Type B pancreatic cell (in vitro differentiated cells): ENCODE data around the gene FBXO3. TPM values are rescaled to one million over a fixed set of nuclear protein-coding genes. Genes with fewer than 3 reads are reported as not detected.
A peak's percentile ranks its signal among the peaks of the same experiment; 100 is the strongest.

Experiments
- DNase-seq: peaks from one replicate; pipeline ENCODE4 v3.0.0; 2021; ENCODE audit warnings: mixed read lengths; ENCODE audit not compliant: unreplicated experiment; ENCODE audit errors: extremely low spot score
- H3K27ac Mint-ChIP-seq: 2 replicates; pipeline ENCODE4 v1.8.0; 2021; ENCODE audit warnings: mild to moderate bottlenecking, mixed read lengths
- H3K27me3 Mint-ChIP-seq: 2 replicates; pipeline ENCODE4 v1.8.0; 2021; ENCODE audit warnings: mixed read lengths
- H3K36me3 Mint-ChIP-seq: 2 replicates; pipeline ENCODE4 v1.8.0; 2021; ENCODE audit warnings: mixed read lengths
- H3K4me1 Mint-ChIP-seq: one replicate; pipeline ENCODE4 v1.8.0; 2021; ENCODE audit warnings: mixed read lengths; ENCODE audit not compliant: unreplicated experiment
- H3K4me3 Mint-ChIP-seq: 2 replicates; pipeline ENCODE4 v1.8.0; 2021; ENCODE audit warnings: mild to moderate bottlenecking, mixed read lengths
- H3K9me3 Mint-ChIP-seq: 2 replicates; pipeline ENCODE4 v1.8.0; 2021; ENCODE audit warnings: mixed read lengths
- CTCF ChIP-seq: fragments of 200-600 bp; sonication (generic); conservative IDR thresholded peaks from 2 replicates; pipeline ENCODE4 v1.5.0; 2021; ENCODE audit warnings: antibody characterized with exemption, mild to moderate bottlenecking
- total RNA-seq: library from RNA; stranded (reverse); gene quantifications from 2 replicates; pipeline ENCODE4 v1.2.1, GENCODE V29; 2021; ENCODE audit warnings: low replicate concordance

The FBXO3 gene
- total RNA-seq, 1 donor from 2014 or later: 29.3 TPM

- Mint-ChIP-seq H3K27ac (peak overlapping the region; percentile 93), H3K36me3 (peaks cover 11% of the 10 kb centered on the region), H3K4me1 (peaks cover 18% of the 10 kb centered on the region), H3K9me3 (no peaks in the 10 kb centered on the region), H3K27me3 (peaks cover 7% of the 10 kb centered on the region), H3K4me3 (no peak overlapping the region)
- no peak for DNase-seq
- TF ChIP-seq CTCF: no peak
These were observed 4.1 kb downstream of the FBXO3 start for GRCh38 chr11:33770236-33770635.

- Mint-ChIP-seq H3K27me3 (peaks cover under 1% of the 10 kb centered on the region), H3K4me1 (peaks cover 11% of the 10 kb centered on the region), H3K4me3 (peak overlapping the region; percentile 69), H3K9me3 (no peaks in the 10 kb centered on the region), H3K27ac (peak overlapping the region; percentile 93), H3K36me3 (peaks cover 17% of the 10 kb centered on the region)
- DNase-seq: no peak
- no peak for TF ChIP-seq CTCF
These were observed 4.8 kb downstream of the FBXO3 start for GRCh38 chr11:33769542-33769941.

- DNase-seq: no peak
- no peak for TF ChIP-seq CTCF
- Mint-ChIP-seq H3K27ac (no peak overlapping the region), H3K9me3 (no peaks in the 10 kb centered on the region), H3K36me3 (peaks cover 31% of the 10 kb centered on the region), H3K4me1 (peaks cover 8% of the 10 kb centered on the region), H3K27me3 (no peaks in the 10 kb centered on the region), H3K4me3 (no peak overlapping the region)
These were observed 6.7 kb downstream of the FBXO3 start for GRCh38 chr11:33767624-33768023.

GRCh38 chr11:33766085-33766484 is 8.2 kb downstream of the FBXO3 start:
- peaks cover 4% of the 10 kb centered on the region for H3K4me1 Mint-ChIP-seq
- TF ChIP-seq CTCF: no peak
- no peak overlapping the region for H3K4me3 Mint-ChIP-seq
- no peaks in the 10 kb centered on the region for H3K9me3 Mint-ChIP-seq
- no peak overlapping the region for H3K27ac Mint-ChIP-seq
- H3K27me3 Mint-ChIP-seq: no peaks in the 10 kb centered on the region
- peaks cover 31% of the 10 kb centered on the region for H3K36me3 Mint-ChIP-seq
- DNase-seq: no peak

GRCh38 chr11:33761471-33761870 is 12.8 kb downstream of the FBXO3 start:
- Mint-ChIP-seq H3K4me3 (no peak overlapping the region), H3K27me3 (no peaks in the 10 kb centered on the region), H3K4me1 (no peaks in the 10 kb centered on the region), H3K36me3 (peaks cover 41% of the 10 kb centered on the region), H3K27ac (no peak overlapping the region), H3K9me3 (no peaks in the 10 kb centered on the region)
- DNase-seq: no peak
- TF ChIP-seq CTCF: no peak
